Neural progenitor cell (in vitro differentiated cells): ENCODE results near the gene DGKE. TPM values are rescaled to one million over a fixed set of nuclear protein-coding genes. Genes with fewer than 3 reads are reported as not detected.
A peak's percentile ranks its signal among the peaks of the same experiment; 100 is the strongest.

Source experiments
- DNase-seq: peaks from one replicate; pipeline ENCODE4 v3.0.0-alpha.2; 2016; ENCODE audit warnings: low spot score
- H2AFZ ChIP-seq: fragments of 200-600 bp; sonication (generic); replicated peaks from 2 replicates; pipeline ENCODE4 v1.6.1; 2016; ENCODE audit warnings: antibody characterized with exemption
- H3F3A ChIP-seq: fragments of 200-600 bp; sonication (generic); 2 replicates; pipeline ENCODE4 v1.6.1; 2016; ENCODE audit warnings: antibody characterized with exemption, low read depth
- H3K27ac ChIP-seq: fragments of 200-600 bp; sonication (generic); 2 replicates; pipeline ENCODE4 v1.5.1; 2016; ENCODE audit warnings: mild to moderate bottlenecking
- H3K27me3 ChIP-seq: fragments of 200-600 bp; sonication (generic); 2 replicates; pipeline ENCODE4 v1.6.1; 2016; ENCODE audit warnings: mild to moderate bottlenecking, moderate library complexity
- H3K36me3 ChIP-seq: fragments of 200-600 bp; sonication (generic); 2 replicates; pipeline ENCODE4 v1.5.1; 2016
- H3K4me1 ChIP-seq: fragments of 200-600 bp; sonication (generic); 2 replicates; pipeline ENCODE4 v1.6.1; 2016; ENCODE audit warnings: mixed run types
- H3K4me2 ChIP-seq: fragments of 200-600 bp; sonication (generic); 2 replicates; pipeline ENCODE4 v1.6.1; 2016
- H3K4me3 ChIP-seq: fragments of 200-600 bp; sonication (generic); 2 replicates; pipeline ENCODE4 v1.5.1; 2016
- H3K79me2 ChIP-seq: fragments of 200-600 bp; sonication (generic); 2 replicates; pipeline ENCODE4 v1.6.1; 2016; ENCODE audit warnings: low read depth
- H3K9ac ChIP-seq: fragments of 200-600 bp; sonication (generic); 2 replicates; pipeline ENCODE4 v1.6.1; 2016
- H3K9me3 ChIP-seq: fragments of 200-600 bp; sonication (generic); 2 replicates; pipeline ENCODE4 v1.5.1; 2016; ENCODE audit warnings: low read depth
- H4K20me1 ChIP-seq: fragments of 200-600 bp; sonication (generic); 2 replicates; pipeline ENCODE4 v1.6.1; 2016; ENCODE audit warnings: low read depth
- H3K27ac Mint-ChIP-seq: 3 replicates; pipeline ENCODE4 v1.8.0; 2021; ENCODE audit warnings: mixed read lengths
- H3K27me3 Mint-ChIP-seq: 2 replicates; pipeline ENCODE4 v1.8.0; 2022; ENCODE audit warnings: low read depth, mild to moderate bottlenecking, inconsistent platforms, moderate library complexity, mixed read lengths; ENCODE audit not compliant: insufficient read depth
- H3K36me3 Mint-ChIP-seq: 3 replicates; pipeline ENCODE4 v1.8.0; 2021; ENCODE audit warnings: mixed read lengths
- H3K4me1 Mint-ChIP-seq: 3 replicates; pipeline ENCODE4 v1.8.0; 2021; ENCODE audit warnings: mixed read lengths
- H3K4me3 Mint-ChIP-seq: 3 replicates; pipeline ENCODE4 v1.8.0; 2021; ENCODE audit warnings: mild to moderate bottlenecking, moderate library complexity, mixed read lengths
- H3K9me3 Mint-ChIP-seq: 3 replicates; pipeline ENCODE4 v1.8.0; 2020; ENCODE audit warnings: mixed read lengths
- CTCF ChIP-seq: fragments of 200-600 bp; sonication (generic); IDR thresholded peaks from 2 replicates; pipeline ENCODE4 v1.5.1; 2017; ENCODE audit warnings: antibody characterized with exemption, mild to moderate bottlenecking
- EZH2 ChIP-seq: fragments of 200-600 bp; sonication (generic); IDR thresholded peaks from 2 replicates; pipeline ENCODE4 v1.6.1; 2017; ENCODE audit warnings: antibody characterized with exemption, mild to moderate bottlenecking, moderate library complexity
- EZH2phosphoT487 ChIP-seq: fragments of 200-600 bp; sonication (generic); IDR thresholded peaks from 2 replicates; pipeline ENCODE4 v1.6.1; 2017; ENCODE audit warnings: antibody characterized with exemption
- total RNA-seq: library from RNA; depleted of rRNA; stranded (reverse); fragments of >200 nt; gene quantifications from 2 replicates; pipeline ENCODE4 v1.2.3, GENCODE V29; 2015; ENCODE audit warnings: low replicate concordance

DGKE gene
- total RNA-seq, 1 donor from 2014 or later = 7.5 TPM

DNA sequence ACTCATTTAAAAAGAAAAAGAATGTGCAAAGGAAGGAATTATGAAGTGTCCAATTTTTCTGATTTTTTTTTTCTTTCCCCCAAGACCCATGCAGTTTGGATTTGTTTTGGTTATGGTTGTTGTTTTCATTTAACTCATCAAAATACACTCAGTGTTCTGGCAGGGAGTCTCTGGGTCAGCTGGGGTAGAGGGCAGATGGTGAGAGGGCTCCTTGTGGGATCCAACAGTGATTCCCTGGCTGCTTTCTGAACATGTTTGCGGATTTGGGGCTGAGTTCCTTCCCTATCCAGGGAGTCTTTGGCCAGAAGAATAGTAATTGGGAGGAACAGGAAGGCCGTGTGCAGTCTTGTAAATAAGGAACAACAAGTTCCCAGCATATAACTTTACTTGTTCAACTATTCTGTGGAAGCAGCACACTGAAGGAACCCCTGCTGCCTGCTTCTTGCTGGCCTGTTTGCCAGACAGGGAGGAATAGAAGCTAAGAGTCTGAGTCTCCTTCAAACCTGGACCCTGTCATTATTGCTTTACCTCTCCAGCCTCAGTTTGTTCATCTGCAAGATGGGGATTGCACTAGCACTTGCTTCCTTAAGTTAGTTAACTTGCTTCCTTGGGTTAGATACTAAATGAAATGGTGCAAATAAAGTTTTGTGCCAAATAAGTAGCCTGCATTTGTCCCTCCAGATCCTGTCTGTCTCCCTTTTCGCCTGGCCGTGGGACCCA lies 32.3 kb upstream of the DGKE start:
- no peak overlapping the region for H3K27ac Mint-ChIP-seq
- DNase-seq = no peak
- Histone ChIP-seq H3K9me3 (no peaks in the 10 kb centered on the region), H3K27me3 (no peaks in the 10 kb centered on the region), H3K27ac (no peak overlapping the region), H3K79me2 (no peaks in the 10 kb centered on the region), H3F3A (no peaks in the 10 kb centered on the region), H2AFZ (no peak overlapping the region), H3K9ac (no peak overlapping the region), H3K4me1 (peaks cover 5% of the 10 kb centered on the region), H3K4me3 (no peak overlapping the region), H3K4me2 (no peak overlapping the region), H4K20me1 (no peaks in the 10 kb centered on the region), H3K36me3 (no peaks in the 10 kb centered on the region)
- peak overlapping the region; percentile 5 for H3K4me3 Mint-ChIP-seq
- H3K9me3 Mint-ChIP-seq = no peaks in the 10 kb centered on the region
- H3K4me1 Mint-ChIP-seq = peaks cover 14% of the 10 kb centered on the region
- H3K27me3 Mint-ChIP-seq = peaks cover 3% of the 10 kb centered on the region
- no peak for TF ChIP-seq EZH2phosphoT487
- TF ChIP-seq EZH2 = no peak
- H3K36me3 Mint-ChIP-seq = no peaks in the 10 kb centered on the region

DNA sequence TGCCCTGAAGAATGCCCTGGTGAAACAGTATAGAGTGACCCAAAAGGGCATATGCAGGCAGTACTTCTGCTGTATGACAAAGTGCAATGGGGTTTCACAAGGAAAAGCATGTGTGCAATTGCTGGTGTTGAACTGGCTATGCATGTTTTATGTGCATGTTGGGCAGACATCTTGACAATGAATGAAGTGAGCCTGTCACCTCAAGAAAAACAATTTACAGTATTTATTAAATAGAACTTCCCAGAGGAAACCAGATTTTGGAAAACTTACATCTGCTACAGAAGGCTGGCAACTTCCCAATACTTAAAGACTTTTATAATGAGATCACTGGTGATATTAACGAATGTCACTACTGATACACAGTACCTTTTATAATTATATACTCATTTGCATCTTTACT lies 30.9 kb upstream of the DGKE start:
- H3K27ac ChIP-seq = no peak overlapping the region
- H3K4me1 ChIP-seq = peaks cover 5% of the 10 kb centered on the region
- Mint-ChIP-seq H3K4me3 (no peak overlapping the region), H3K27ac (no peak overlapping the region), H3K27me3 (peaks cover 3% of the 10 kb centered on the region), H3K9me3 (no peaks in the 10 kb centered on the region), H3K4me1 (peaks cover 14% of the 10 kb centered on the region), H3K36me3 (no peaks in the 10 kb centered on the region)
- no peaks in the 10 kb centered on the region for H3K27me3 ChIP-seq
- H3K79me2 ChIP-seq = no peaks in the 10 kb centered on the region
- no peaks in the 10 kb centered on the region for H3K36me3 ChIP-seq
- H2AFZ ChIP-seq = no peak overlapping the region
- no peak for DNase-seq
- no peaks in the 10 kb centered on the region for H3F3A ChIP-seq
- H3K9me3 ChIP-seq = no peaks in the 10 kb centered on the region
- no peak overlapping the region for H3K4me2 ChIP-seq
- H3K4me3 ChIP-seq = no peak overlapping the region
- no peak for TF ChIP-seq EZH2phosphoT487
- TF ChIP-seq EZH2 = no peak
- TF ChIP-seq CTCF = no peak
- H3K9ac ChIP-seq = no peak overlapping the region
- no peaks in the 10 kb centered on the region for H4K20me1 ChIP-seq

- no peaks in the 10 kb centered on the region for H3K79me2 ChIP-seq
- H3K4me2 ChIP-seq = no peak overlapping the region
- no peaks in the 10 kb centered on the region for H3K9me3 ChIP-seq
- no peak overlapping the region for H2AFZ ChIP-seq
- H3F3A ChIP-seq = no peaks in the 10 kb centered on the region
- H3K27ac Mint-ChIP-seq = no peak overlapping the region
- peaks cover 5% of the 10 kb centered on the region for H3K4me1 ChIP-seq
- H3K36me3 Mint-ChIP-seq = no peaks in the 10 kb centered on the region
- H3K27me3 ChIP-seq = no peaks in the 10 kb centered on the region
- TF ChIP-seq CTCF = no peak
- TF ChIP-seq EZH2 = no peak
- no peak for TF ChIP-seq EZH2phosphoT487
- no peaks in the 10 kb centered on the region for H4K20me1 ChIP-seq
- no peak overlapping the region for H3K4me3 ChIP-seq
- peaks cover 4% of the 10 kb centered on the region for H3K4me1 Mint-ChIP-seq
- no peak overlapping the region for H3K4me3 Mint-ChIP-seq
- no peak overlapping the region for H3K27ac ChIP-seq
- no peak overlapping the region for H3K9ac ChIP-seq
- no peaks in the 10 kb centered on the region for H3K36me3 ChIP-seq
- no peak for DNase-seq
- peaks cover 3% of the 10 kb centered on the region for H3K27me3 Mint-ChIP-seq
- H3K9me3 Mint-ChIP-seq = no peaks in the 10 kb centered on the region
Measured at GRCh38 chr17:56804454-56804853, 29.5 kb upstream of the DGKE start.

DNA sequence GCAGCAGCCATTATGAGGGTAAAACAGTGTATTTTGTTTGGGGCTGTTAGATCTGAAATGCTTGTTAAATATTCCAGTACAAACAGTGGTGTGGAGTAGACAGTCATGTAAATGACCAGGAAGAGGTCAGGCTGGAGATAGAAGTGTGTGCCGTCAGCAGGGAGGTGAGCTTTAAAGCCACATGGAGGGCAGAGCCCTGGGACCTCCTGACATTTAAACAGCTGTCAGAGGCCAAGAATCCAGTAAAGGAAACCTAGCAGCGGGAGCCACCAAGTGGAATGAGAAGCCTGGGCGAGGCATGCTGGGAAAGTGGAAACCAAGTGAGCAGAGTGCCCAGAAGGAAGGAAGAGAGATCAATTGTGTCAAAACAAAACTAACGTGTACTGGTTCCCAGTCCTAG lies 27.0 kb upstream of the DGKE start:
- no peaks in the 10 kb centered on the region for H3K36me3 Mint-ChIP-seq
- H3K4me1 Mint-ChIP-seq = peaks cover 4% of the 10 kb centered on the region
- H3K4me3 Mint-ChIP-seq = no peak overlapping the region
- H3K4me2 ChIP-seq = no peak overlapping the region
- no peak for DNase-seq
- no peaks in the 10 kb centered on the region for H3K36me3 ChIP-seq
- H3K79me2 ChIP-seq = no peaks in the 10 kb centered on the region
- H3K4me1 ChIP-seq = peaks cover 16% of the 10 kb centered on the region
- no peaks in the 10 kb centered on the region for H3K27me3 Mint-ChIP-seq
- H3K27me3 ChIP-seq = no peaks in the 10 kb centered on the region
- H3K9me3 Mint-ChIP-seq = no peaks in the 10 kb centered on the region
- H3F3A ChIP-seq = no peaks in the 10 kb centered on the region
- no peak overlapping the region for H3K4me3 ChIP-seq
- H3K27ac Mint-ChIP-seq = no peak overlapping the region
- H3K27ac ChIP-seq = no peak overlapping the region
- no peaks in the 10 kb centered on the region for H3K9me3 ChIP-seq
- no peaks in the 10 kb centered on the region for H4K20me1 ChIP-seq
- TF ChIP-seq EZH2phosphoT487 (no peak), EZH2 (no peak), CTCF (no peak)
- H3K9ac ChIP-seq = no peak overlapping the region
- no peak overlapping the region for H2AFZ ChIP-seq
